HG02943 (cell line): ENCODE data around the gene SHANK1.
"Not testable (repeated sequence)": the region's sequence is repeated elsewhere in the genome, so short reads cannot be mapped to it uniquely, and the experiment has no call there.

Experiments
- ATAC-seq: cut with Tn5 transposase; IDR thresholded peaks from one replicate; pipeline ENCODE4 v1.9.1; 2021; ENCODE audit warnings: mild to moderate bottlenecking, low read depth, moderate library complexity; ENCODE audit not compliant: unreplicated experiment

Gene SHANK1

GRCh38 chr19:50644315-50644915 lies 75.2 kb downstream of the SHANK1 start:
- ATAC-seq, result no peak

GRCh38 chr19:50640368-50640767 lies 79.2 kb downstream of the SHANK1 start:
- no peak for ATAC-seq

- no peak for ATAC-seq
Observed at GRCh38 chr19:50639121-50640112, 80.2 kb downstream of the SHANK1 start, which contains the start of gene SYT3. TSS of gene SYT3 (minus strand) at chr19:50639881. CDS start at chr19:50637411, 2,470 bp downstream.

GRCh38 chr19:50638600-50638999 lies 81.0 kb downstream of the SHANK1 start:
- ATAC-seq, result no peak

- no peak for ATAC-seq
Observed at GRCh38 chr19:50636317-50637085, 83.1 kb downstream of the SHANK1 start.

GRCh38 chr19:50633973-50634372 lies 85.6 kb downstream of the SHANK1 start:
- ATAC-seq, result no peak

GRCh38 chr19:50633359-50633758 lies 86.2 kb downstream of the SHANK1 start:
- ATAC-seq, result no peak

- ATAC-seq, result no peak
Observed at GRCh38 chr19:50632151-50632835, 87.3 kb downstream of the SHANK1 start.

- no peak for ATAC-seq
Observed at GRCh38 chr19:50629801-50630200, 89.8 kb downstream of the SHANK1 start.

GRCh38 chr19:50629194-50629593 lies 90.4 kb downstream of the SHANK1 start:
- ATAC-seq, result no peak

GRCh38 chr19:50628551-50628950 lies 91.1 kb downstream of the SHANK1 start:
- no peak for ATAC-seq

GRCh38 chr19:50628146-50628545 lies 91.5 kb downstream of the SHANK1 start:
- no peak for ATAC-seq

GRCh38 chr19:50626795-50627194 lies 92.8 kb downstream of the SHANK1 start:
- no peak for ATAC-seq

GRCh38 chr19:50626011-50626410 lies 93.6 kb downstream of the SHANK1 start:
- ATAC-seq, result no peak

GRCh38 chr19:50624949-50625600 lies 94.5 kb downstream of the SHANK1 start:
- ATAC-seq, result no peak

- not testable (repeated sequence) for ATAC-seq
Observed at GRCh38 chr19:50620394-50620906, 99.2 kb downstream of the SHANK1 start.

GRCh38 chr19:50619184-50619583 lies 100.4 kb downstream of the SHANK1 start:
- ATAC-seq, result not testable (repeated sequence)

- ATAC-seq, result not testable (repeated sequence)
Observed at GRCh38 chr19:50618379-50618778, 101.2 kb downstream of the SHANK1 start.
